Motor neuron (in vitro differentiated cells): ENCODE measurements around the gene RGS10. TPM values are rescaled to one million over a fixed set of nuclear protein-coding genes. Genes with fewer than 3 reads are reported as not detected.

ENCODE experiments used
- ATAC-seq, 8 experiments: fragments of 200-7000 bp; cut with Tn5 transposase; replicated peaks in 6 of 8; 2 replicates each; pipeline ENCODE4 v1.8.0; 2021; ENCODE audit warnings: mild to moderate bottlenecking in 8 of 8, moderate library complexity in 8 of 8
- H3K27ac ChIP-seq, 2 donors: fragments of 250-450 bp; sonication (Bioruptor Pico); 2 replicates each; pipeline ENCODE4 v1.9.0; 2021; ENCODE audit warnings: antibody characterized with exemption in 2 of 2, mild to moderate bottlenecking in 2 of 2, moderate library complexity in 1 of 2
- H3K4me1 ChIP-seq, 2 donors: fragments of 250-450 bp; sonication (Bioruptor Pico); replicated peaks in 1 of 2; 2 replicates each; pipeline ENCODE4 v1.6.1; 2021; ENCODE audit warnings: antibody characterized with exemption in 2 of 2, mild to moderate bottlenecking in 2 of 2, moderate library complexity in 1 of 2
- H3K4me3 ChIP-seq, 5 donors: fragments of 250-450 bp; sonication (Bioruptor Pico); 2 replicates each; pipeline ENCODE4 v1.9.0; 2021; ENCODE audit warnings: antibody characterized with exemption in 5 of 5, mild to moderate bottlenecking in 5 of 5, moderate library complexity in 4 of 5
- WGBS, 10 experiments: fragments of 450-650 bp; shearing (Covaris generic); methylation state at CpG; one replicate each; pipeline ENCODE4 v1.0.0; 2022; 5-methylcytosine and 5-hydroxymethylcytosine counted together
- in situ Hi-C, 9 experiments: fragments of 400-800 bp; cut with MboI; loops; one replicate each; pipeline ENCODE4 v1.15.0; 2021; ENCODE audit warnings: low sequenced_read_pairs in 9 of 9, low pct_unique_long_range_greater_than_20kb in 2 of 9; ENCODE audit not compliant: unreplicated experiment in 9 of 9
- total RNA-seq, 8 experiments: library from RNA; unstranded; fragments of 300-600 nt; gene quantifications; 2 replicates each; pipeline versions ENCODE4 v1.2.3 to v1.2.4, GENCODE V29; 2022

RGS10 gene
- total RNA-seq, 8 experiments from 2014 or later, result 0.38 to 16.2 (median 5.4) TPM

DNA sequence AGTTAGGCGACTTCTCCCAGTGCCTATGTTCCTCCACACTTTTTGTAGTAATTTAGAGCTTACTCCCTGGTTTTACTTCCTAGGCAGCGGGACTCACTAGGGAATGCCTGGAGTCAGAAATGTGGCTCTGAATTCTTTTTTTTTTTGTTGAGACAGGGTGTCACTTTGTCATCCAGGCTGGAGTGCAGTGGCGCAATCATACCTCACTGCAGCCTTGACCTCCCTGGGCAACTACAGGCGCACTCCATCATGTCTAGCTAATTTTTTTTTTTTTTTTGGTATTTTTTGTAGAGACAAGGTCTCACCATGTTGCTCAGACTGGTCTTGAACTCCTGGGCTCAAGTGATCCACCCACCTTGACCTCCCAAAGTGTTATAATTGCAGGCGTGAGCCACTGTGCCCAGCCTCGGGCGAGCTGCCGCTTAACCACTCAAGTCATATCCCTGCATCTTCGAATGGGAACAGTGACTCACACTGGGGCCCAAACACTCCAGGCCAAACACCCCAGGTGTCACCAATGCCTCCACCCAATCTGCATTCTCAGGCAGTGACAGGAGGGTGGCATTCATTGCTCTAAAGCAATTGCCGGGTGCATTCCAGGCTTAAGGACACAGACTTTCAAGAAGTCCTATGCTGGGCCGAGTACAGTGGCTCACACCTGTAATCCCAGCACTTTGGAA is 19.6 kb downstream of the RGS10 start:
- WGBS, 10 experiments, result 80 to 100% (median 88%) methylated on average over 1 to 10 of the region's 11 CpGs; no CpG with 5 or more reads in 1 of the 10 experiments
- peak in 2 of 8 experiments; percentile 48 to 51 for ATAC-seq
- in situ Hi-C loops, result no loop called here
- Histone ChIP-seq H3K4me1 (peaks cover 0 to 3% of the 10 kb centered on the region in 2 donors), H3K4me3 (no peak overlapping the region), H3K27ac (no peak overlapping the region)

- Histone ChIP-seq H3K27ac (no peak overlapping the region), H3K4me1 (peaks cover 0 to 3% of the 10 kb centered on the region in 2 donors), H3K4me3 (no peak overlapping the region)
- ATAC-seq, result peak in 2 of 8 experiments; percentile 17 to 23
- WGBS, 10 experiments, result 0 to 100% (median 85%) methylated on average over 2 to 6 of the region's 6 CpGs; no CpG with 5 or more reads in 1 of the 10 experiments
- in situ Hi-C loops, result no loop called here
Observed at GRCh38 chr10:119521443-119522204, 20.9 kb downstream of the RGS10 start.

DNA sequence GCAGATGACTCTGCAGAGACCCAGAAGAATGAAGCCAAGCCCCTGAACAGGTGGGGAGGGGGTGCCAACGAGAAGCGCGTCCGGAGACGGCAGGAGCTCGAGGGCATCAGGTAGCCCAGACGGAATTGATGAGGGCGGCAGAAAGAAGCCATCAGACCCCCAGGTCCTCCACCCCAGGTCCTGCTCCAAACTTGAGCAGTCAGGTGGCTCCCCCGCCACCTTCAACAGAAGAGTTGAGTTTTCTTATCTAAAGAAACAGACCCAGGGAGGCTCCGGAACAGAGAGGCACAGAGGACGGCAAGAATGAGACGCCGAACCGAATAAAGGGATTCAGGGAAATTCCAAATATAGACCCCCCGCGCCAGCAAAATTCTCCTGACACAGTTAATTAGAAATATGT is 22.2 kb downstream of the RGS10 start:
- Histone ChIP-seq H3K4me3 (no peak overlapping the region), H3K27ac (no peak overlapping the region), H3K4me1 (peaks cover 0 to 3% of the 10 kb centered on the region in 2 donors)
- WGBS, 10 experiments, result 86 to 100% (median 98%) methylated on average over 3 to 8 of the region's 16 CpGs
- no peak for ATAC-seq
- in situ Hi-C loops, result no loop called here

DNA sequence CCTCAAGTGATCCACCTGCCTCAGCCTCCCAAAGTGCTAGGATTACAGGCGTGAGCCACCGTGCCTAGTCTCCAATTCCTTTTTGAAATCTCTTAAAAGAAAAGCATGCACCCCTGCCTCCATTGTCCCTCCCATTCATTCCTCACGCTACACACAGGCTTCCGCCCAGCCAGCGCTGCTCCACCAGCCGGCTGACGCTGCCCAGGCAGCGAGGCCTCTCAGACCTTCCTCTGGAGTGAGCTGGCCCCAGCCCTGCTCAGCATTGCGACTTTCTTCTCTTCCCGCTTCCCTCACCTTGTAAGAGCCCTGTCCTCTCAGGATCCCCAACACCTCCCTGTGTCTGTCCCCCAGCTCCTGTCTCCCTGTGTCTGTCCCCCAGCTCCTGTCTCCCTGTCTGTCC is 23.6 kb downstream of the RGS10 start:
- Histone ChIP-seq H3K4me1 (peaks cover 0 to 3% of the 10 kb centered on the region in 2 donors), H3K4me3 (no peak overlapping the region), H3K27ac (no peak overlapping the region)
- peak in 4 of 8 experiments; percentile 43 to 66 (median 52) for ATAC-seq
- in situ Hi-C loops, result no loop called here
- WGBS, 10 experiments, result 60 to 100% (median 73%) methylated on average over 1 to 10 of the region's 10 CpGs; no CpG with 5 or more reads in 6 of the 10 experiments

DNA sequence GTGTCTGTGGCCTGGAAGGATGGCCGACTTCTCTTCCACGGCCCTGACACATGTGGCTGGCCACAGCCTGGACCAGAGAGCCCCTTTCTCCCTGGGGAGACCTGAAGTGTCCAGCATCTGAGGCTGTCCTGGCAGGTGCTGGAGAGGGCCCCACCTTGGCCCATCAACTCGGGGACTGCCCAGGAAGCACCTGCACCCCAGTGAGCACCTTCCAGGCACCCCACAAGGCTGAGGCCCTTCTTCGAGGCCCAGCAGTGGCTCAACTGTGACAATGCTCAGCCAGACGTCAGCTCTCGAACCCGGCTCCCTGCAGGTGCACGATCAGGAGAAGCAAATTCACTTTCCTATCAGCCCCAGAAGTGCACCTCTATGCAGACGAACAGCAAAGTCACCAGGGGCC is 24.3 kb downstream of the RGS10 start:
- in situ Hi-C loops, result no loop called here
- no peak for ATAC-seq
- 93 to 100% methylated on average over 2 to 3 of the region's 9 CpGs; no CpG with 5 or more reads in 8 of the 10 experiments for WGBS, 10 experiments
- Histone ChIP-seq H3K4me3 (no peak overlapping the region), H3K27ac (no peak overlapping the region), H3K4me1 (peaks cover 0 to 3% of the 10 kb centered on the region in 2 donors)

DNA sequence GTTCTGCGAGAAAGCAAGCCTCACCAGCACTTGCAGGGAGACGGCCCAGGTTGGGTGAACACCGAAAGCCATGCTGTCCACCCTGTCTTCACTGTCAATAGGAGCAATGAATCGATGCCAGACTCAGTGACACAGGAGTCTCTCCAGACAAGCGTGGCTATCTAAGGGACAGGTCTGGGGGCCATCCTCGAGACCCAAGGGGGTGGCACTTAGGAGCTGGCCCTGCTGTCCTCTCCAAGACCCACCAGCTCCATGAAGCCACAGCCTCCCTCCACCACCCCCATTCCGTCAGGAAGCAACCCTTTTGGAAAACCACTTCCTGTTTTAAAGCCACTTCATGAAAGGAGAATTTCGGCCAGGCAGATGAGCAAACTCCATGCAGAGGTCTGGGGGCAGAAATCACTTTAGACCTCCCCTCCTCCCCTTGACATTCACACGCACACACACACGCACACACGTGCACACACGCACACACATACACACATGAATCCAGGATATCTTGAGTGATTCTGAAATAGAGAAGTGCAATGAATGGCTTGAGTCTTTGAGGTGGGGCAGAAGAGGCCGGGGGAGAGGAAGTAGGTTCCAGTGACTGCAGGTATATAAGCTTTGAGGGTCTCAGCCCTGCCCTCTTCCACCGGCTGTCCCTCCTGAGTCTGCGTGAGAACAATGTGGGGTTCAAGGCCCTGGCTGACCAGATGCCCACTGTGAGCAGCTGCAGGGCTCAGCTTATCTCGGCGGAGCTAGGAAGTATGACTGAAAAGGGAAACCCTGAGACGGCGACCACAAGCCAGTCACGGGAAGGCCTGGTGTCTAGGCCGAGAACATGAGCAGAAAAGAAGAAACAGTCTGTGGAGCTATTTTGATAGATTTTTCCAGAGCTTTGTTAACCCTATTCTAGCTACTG is 25.0 kb downstream of the RGS10 start:
- Histone ChIP-seq H3K27ac (no peak overlapping the region), H3K4me1 (peaks cover 0 to 3% of the 10 kb centered on the region in 2 donors), H3K4me3 (no peak overlapping the region)
- WGBS, 10 experiments, result 64 to 100% (median 90%) methylated on average over 1 to 11 of the region's 21 CpGs; no CpG with 5 or more reads in 1 of the 10 experiments
- in situ Hi-C loops, result no loop called here
- ATAC-seq, result no peak

- no peak overlapping the region for H3K4me3 ChIP-seq
- 61 to 91% (median 80%) methylated on average over 1 to 12 of the region's 21 CpGs; no CpG with 5 or more reads in 1 of the 10 experiments for WGBS, 10 experiments
- ATAC-seq, result peak in 2 of 8 experiments; percentile 47 to 57
- no peak overlapping the region for H3K27ac ChIP-seq
- in situ Hi-C loops, result no loop called here
- H3K4me1 ChIP-seq, result peaks cover 0 to 3% of the 10 kb centered on the region in 2 donors
Observed at GRCh38 chr10:119516381-119517234, 25.9 kb downstream of the RGS10 start.

GRCh38 chr10:119515511-119516045 is 26.9 kb downstream of the RGS10 start:
- Histone ChIP-seq H3K4me1 (peaks cover 0 to 3% of the 10 kb centered on the region in 2 donors), H3K4me3 (no peak overlapping the region), H3K27ac (no peak overlapping the region)
- in situ Hi-C loops, result no loop called here
- 60 to 93% (median 90%) methylated on average over 1 to 7 of the region's 10 CpGs; no CpG with 5 or more reads in 3 of the 10 experiments for WGBS, 10 experiments
- ATAC-seq, result no peak

DNA sequence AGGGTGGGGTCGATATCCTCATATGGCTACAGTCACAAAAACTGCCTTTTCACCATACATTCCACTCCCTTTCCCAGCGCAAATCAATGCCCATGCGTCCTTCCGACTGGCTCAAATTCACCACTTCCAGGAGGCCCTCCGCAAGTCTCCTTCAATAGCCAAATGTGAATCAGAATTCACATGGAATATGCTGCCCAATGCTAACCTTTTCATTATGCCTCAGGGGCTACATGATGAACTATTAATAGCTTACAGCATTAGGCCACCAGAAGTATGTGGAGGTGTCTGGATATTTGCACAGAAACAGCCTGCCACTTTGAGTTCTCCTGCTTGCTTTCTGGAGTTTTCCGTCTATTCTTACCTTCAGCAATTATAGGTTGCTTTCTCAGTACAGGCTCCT is 27.7 kb downstream of the RGS10 start:
- H3K4me3 ChIP-seq, result no peak overlapping the region
- in situ Hi-C loops, result no loop called here
- no peak overlapping the region for H3K27ac ChIP-seq
- peak in 2 of 8 experiments; percentile 64 to 66 for ATAC-seq
- 54 to 100% (median 97%) methylated on average over 1 to 6 of the region's 6 CpGs; no CpG with 5 or more reads in 2 of the 10 experiments for WGBS, 10 experiments
- H3K4me1 ChIP-seq, result peaks cover 0 to 3% of the 10 kb centered on the region in 2 donors

DNA sequence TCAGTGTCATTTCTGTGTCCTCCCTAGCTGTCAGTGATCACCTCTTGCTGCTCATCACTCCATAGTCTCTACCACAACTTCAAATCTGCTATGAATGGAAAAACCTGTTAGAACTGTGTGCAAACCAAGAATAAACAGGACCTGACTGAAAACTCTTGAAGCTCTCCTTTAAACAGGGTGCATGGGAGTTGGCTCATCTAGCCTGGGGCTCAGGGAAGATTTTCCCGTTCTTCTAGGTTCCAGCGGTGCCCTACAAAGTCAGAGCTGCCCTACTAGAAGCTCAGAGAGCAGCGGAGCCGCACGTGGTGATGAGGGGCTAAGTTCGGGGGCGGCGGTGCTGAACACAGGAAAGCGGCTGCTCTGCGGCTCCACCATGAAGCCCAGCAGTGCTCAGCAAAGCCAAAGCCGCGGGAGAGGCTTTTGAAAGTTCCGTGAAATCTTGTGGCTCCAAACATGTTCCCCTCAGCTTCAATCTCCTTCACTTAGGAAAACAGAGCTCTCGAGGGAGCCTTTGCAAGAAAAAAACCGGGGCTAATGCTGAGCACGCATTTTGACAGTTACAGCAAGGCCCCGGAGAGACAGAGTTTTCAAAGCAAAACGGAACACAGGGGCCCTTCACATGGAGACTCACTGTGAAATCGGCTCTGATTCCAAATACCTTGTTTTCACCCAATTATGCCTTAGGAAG is 30.5 kb downstream of the RGS10 start:
- ATAC-seq, result no peak
- Histone ChIP-seq H3K4me3 (no peak overlapping the region), H3K27ac (no peak overlapping the region), H3K4me1 (no peaks in the 10 kb centered on the region)
- 54 to 86% (median 75%) methylated on average over 1 to 10 of the region's 19 CpGs; no CpG with 5 or more reads in 1 of the 10 experiments for WGBS, 10 experiments
- in situ Hi-C loops, result no loop called here

- in situ Hi-C loops, result no loop called here
- no peak overlapping the region for H3K27ac ChIP-seq
- no peak overlapping the region for H3K4me3 ChIP-seq
- no peaks in the 10 kb centered on the region for H3K4me1 ChIP-seq
- peak in 5 of 8 experiments; percentile 22 to 74 (median 35) for ATAC-seq
- 33 to 100% (median 100%) methylated on average over 1 to 3 of the region's 10 CpGs; no CpG with 5 or more reads in 6 of the 10 experiments for WGBS, 10 experiments
Observed at GRCh38 chr10:119509909-119510451, 32.5 kb downstream of the RGS10 start.
